ENCODE data around the gene ZFP36L2. TPM values are rescaled to one million over a fixed set of nuclear protein-coding genes. Genes with fewer than 3 reads are reported as not detected.

The ZFP36L2 gene
- total RNA-seq, 4 donors from 2014 or later = 146 to 287 (median 172) TPM

DNA sequence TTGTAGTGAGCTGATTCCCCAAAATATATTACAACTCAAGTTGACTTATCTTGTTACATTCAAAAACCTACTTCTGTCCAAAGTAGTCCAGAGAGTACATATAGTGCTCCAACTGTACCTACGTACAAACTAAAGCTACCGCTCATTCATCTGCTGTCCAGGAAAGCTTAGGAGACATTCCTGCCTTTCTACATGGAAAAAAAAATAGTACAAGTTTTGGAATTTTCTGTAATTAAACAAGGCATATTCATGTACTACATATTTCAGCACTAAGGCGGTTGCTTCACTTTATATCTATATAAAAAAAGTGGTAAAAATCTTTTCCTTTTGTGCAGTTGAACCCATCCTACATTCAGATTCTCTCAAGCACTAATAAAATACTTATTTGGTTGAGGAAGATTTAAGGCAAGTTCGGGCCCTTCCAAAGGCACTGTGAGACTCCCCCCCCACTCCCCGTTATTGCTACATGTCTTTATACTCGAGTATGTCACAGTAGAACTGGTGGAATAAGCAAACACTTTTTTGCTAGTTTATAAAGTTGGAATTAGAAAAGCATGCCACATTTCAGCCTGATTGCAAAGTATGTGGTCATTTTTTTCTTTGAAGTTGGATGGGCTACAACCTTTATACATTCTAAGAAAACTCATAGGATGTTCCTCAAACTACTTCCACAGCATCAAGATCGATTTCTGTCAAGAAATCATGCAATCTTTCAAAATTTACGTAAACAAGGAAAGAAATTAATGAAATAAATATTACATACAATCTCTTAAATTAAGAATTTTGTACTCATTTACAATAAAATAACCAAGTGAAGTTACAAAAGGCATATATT lies 3.7 kb downstream of the ZFP36L2 start:
- WGBS, 2 donors = 2% methylated on average over 8 of the region's 8 CpGs
- H3K27ac ChIP-seq = peak overlapping the region; percentile 99 to 100 (median 100)
- intact Hi-C loops (cut with DNase I) = loop anchor here (5.0 kb wide), 1 partner anchor 395 kb away; no protein-coding TSS in a partner anchor
- peak overlapping the region in 2 of 3 donors; percentile 91 to 99 for H3K4me3 ChIP-seq (replicated peaks in 1 of 3)
- peaks cover 44 to 45% of the 10 kb centered on the region in 2 donors for H3K36me3 ChIP-seq
- H3K4me1 ChIP-seq = peaks cover 26 to 37% of the 10 kb centered on the region in 2 donors
- TF ChIP-seq, protein P1, sequence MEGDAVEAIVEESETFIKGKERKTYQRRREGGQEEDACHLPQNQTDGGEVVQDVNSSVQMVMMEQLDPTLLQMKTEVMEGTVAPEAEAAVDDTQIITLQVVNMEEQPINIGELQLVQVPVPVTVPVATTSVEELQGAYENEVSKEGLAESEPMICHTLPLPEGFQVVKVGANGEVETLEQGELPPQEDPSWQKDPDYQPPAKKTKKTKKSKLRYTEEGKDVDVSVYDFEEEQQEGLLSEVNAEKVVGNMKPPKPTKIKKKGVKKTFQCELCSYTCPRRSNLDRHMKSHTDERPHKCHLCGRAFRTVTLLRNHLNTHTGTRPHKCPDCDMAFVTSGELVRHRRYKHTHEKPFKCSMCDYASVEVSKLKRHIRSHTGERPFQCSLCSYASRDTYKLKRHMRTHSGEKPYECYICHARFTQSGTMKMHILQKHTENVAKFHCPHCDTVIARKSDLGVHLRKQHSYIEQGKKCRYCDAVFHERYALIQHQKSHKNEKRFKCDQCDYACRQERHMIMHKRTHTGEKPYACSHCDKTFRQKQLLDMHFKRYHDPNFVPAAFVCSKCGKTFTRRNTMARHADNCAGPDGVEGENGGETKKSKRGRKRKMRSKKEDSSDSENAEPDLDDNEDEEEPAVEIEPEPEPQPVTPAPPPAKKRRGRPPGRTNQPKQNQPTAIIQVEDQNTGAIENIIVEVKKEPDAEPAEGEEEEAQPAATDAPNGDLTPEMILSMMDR (IDR thresholded peaks at IDR 0.05) = no peak
- peak in 1 of 2 donors; percentile 26 for TF ChIP-seq POLR2A (IDR thresholded peaks at IDR 0.05)
- H3K27me3 ChIP-seq = no peaks in the 10 kb centered on the region
- no peaks in the 10 kb centered on the region for H3K9me3 ChIP-seq
- no peak for DNase-seq

- WGBS, 2 donors = 0 to 1% methylated on average over 8 of the region's 8 CpGs
- Histone ChIP-seq H3K36me3 (peaks cover 44 to 45% of the 10 kb centered on the region in 2 donors), H3K27me3 (no peaks in the 10 kb centered on the region), H3K9me3 (no peaks in the 10 kb centered on the region), H3K4me3 (replicated peaks in 1 of 3) (peak overlapping the region in 2 of 3 donors; percentile 91 to 99), H3K4me1 (peaks cover 30 to 41% of the 10 kb centered on the region in 2 donors), H3K27ac (peak overlapping the region; percentile 99 to 100 (median 100))
- intact Hi-C loops (cut with DNase I) = loop anchor here (5.0 kb wide), 1 partner anchor 395 kb away; no protein-coding TSS in a partner anchor
- DNase-seq = peak; percentile 89
- TF ChIP-seq POLR2A (IDR thresholded peaks at IDR 0.05) = peak in 1 of 2 donors; percentile 76
- TF ChIP-seq, protein P1 (IDR thresholded peaks at IDR 0.05) = no peak
Observed at GRCh38 chr2:43221763-43222474, 4.5 kb downstream of the ZFP36L2 start.

- WGBS, 2 donors = 1 to 4% methylated on average over 16 of the region's 16 CpGs
- TF ChIP-seq POLR2A (IDR thresholded peaks at IDR 0.05) = peak in 1 of 2 donors; percentile 69
- TF ChIP-seq, protein P1 (IDR thresholded peaks at IDR 0.05) = no peak
- Histone ChIP-seq H3K27ac (peak overlapping the region; percentile 99 to 100 (median 100)), H3K4me3 (replicated peaks in 1 of 3) (peak overlapping the region in 2 of 3 donors; percentile 91 to 99), H3K4me1 (peaks cover 30 to 41% of the 10 kb centered on the region in 2 donors), H3K27me3 (no peaks in the 10 kb centered on the region), H3K9me3 (no peaks in the 10 kb centered on the region), H3K36me3 (peaks cover 43 to 45% of the 10 kb centered on the region in 2 donors)
- intact Hi-C loops (cut with DNase I) = loop anchor here (5.0 kb wide), 1 partner anchor 394 kb away; no protein-coding TSS in a partner anchor
- peak; percentile 80 to 91 for DNase-seq
Observed at GRCh38 chr2:43221124-43221762, 5.2 kb downstream of the ZFP36L2 start.

GRCh38 chr2:43220760-43221123 lies 5.7 kb downstream of the ZFP36L2 start:
- H3K4me1 ChIP-seq = peaks cover 30 to 41% of the 10 kb centered on the region in 2 donors
- no peaks in the 10 kb centered on the region for H3K27me3 ChIP-seq
- TF ChIP-seq, protein P1 (IDR thresholded peaks at IDR 0.05) = peak in 1 of 6 experiments; percentile 2
- no peak for TF ChIP-seq POLR2A (IDR thresholded peaks at IDR 0.05)
- H3K4me3 ChIP-seq (replicated peaks in 1 of 3) = peak overlapping the region in 1 of 3 donors; percentile 99
- H3K36me3 ChIP-seq = peaks cover 38 to 40% of the 10 kb centered on the region in 2 donors
- no peaks in the 10 kb centered on the region for H3K9me3 ChIP-seq
- WGBS, 2 donors = 6 to 8% methylated on average over 5 of the region's 5 CpGs
- peak overlapping the region; percentile 99 to 100 (median 100) for H3K27ac ChIP-seq
- intact Hi-C loops (cut with DNase I) = loop anchor here (5.0 kb wide), 1 partner anchor 393 kb away; no protein-coding TSS in a partner anchor
- peak in 1 of 2 donors; percentile 61 for DNase-seq

Data from thyroid gland (tissue), 4 donors.